OCI-LY3 (cell line): ENCODE results near the gene OVOL3.

Experiments
- H2AFZ ChIP-seq: fragments of 200-600, 300-600 bp; shearing (Covaris generic); 2 replicates; pipeline ENCODE4 v1.6.0; 2014; ENCODE audit warnings: antibody characterized with exemption, low read depth, low read length
- H3K27ac ChIP-seq: fragments of 200-600, 300-600 bp; sonication (generic); 2 replicates; pipeline ENCODE4 v1.5.1; 2014; ENCODE audit warnings: mild to moderate bottlenecking, low read length, moderate library complexity, mixed read lengths
- H3K27me3 ChIP-seq: fragments of 200-600, 300-600 bp; sonication (generic); 2 replicates; pipeline ENCODE4 v1.6.1; 2014; ENCODE audit warnings: low read depth, low read length, mixed read lengths
- H3K36me3 ChIP-seq: fragments of 200-600, 300-600 bp; sonication (generic); replicated peaks from 2 replicates; pipeline ENCODE3; 2014; ENCODE audit warnings: low read depth, low read length, mixed read lengths
- H3K4me1 ChIP-seq: fragments of 300-600, 200-600 bp; sonication (generic); 2 replicates; pipeline ENCODE4 v1.6.1; 2014; ENCODE audit warnings: low read length, mixed read lengths
- H3K4me2 ChIP-seq: fragments of 200-600, 300-600 bp; sonication (generic); 2 replicates; pipeline ENCODE4 v1.6.1; 2014; ENCODE audit warnings: low read length, mixed read lengths
- H3K4me3 ChIP-seq: fragments of 300-600, 200-600 bp; sonication (generic); 2 replicates; pipeline ENCODE4 v1.5.1; 2014; ENCODE audit warnings: antibody characterized with exemption, mild to moderate bottlenecking, low read length, moderate library complexity
- H3K79me2 ChIP-seq: fragments of 300-600, 200-600 bp; shearing (Covaris generic); 2 replicates; pipeline ENCODE4 v1.6.1; 2014; ENCODE audit warnings: mild to moderate bottlenecking, low read length, mixed read lengths
- H3K9ac ChIP-seq: fragments of 300-600, 200-600 bp; shearing (Covaris generic); 2 replicates; pipeline ENCODE4 v1.6.0; 2014; ENCODE audit warnings: mild to moderate bottlenecking, low read length, moderate library complexity
- H3K9me3 ChIP-seq: fragments of 200-600, 300-600 bp; shearing (Covaris generic); 2 replicates; pipeline ENCODE4 v1.6.1; 2014; ENCODE audit warnings: low read length, mixed read lengths; ENCODE audit not compliant: insufficient read depth
- H4K20me1 ChIP-seq: fragments of 200-600, 300-600 bp; sonication (generic); 2 replicates; pipeline ENCODE4 v1.6.1; 2016; ENCODE audit warnings: low read length, mixed read lengths; ENCODE audit not compliant: insufficient read depth
- EZH2phosphoT487 ChIP-seq: fragments of 200-600 bp; shearing (Covaris generic); IDR thresholded peaks from 2 replicates; pipeline ENCODE4 v1.6.1; 2018; ENCODE audit warnings: antibody characterized with exemption, mixed run types, low read depth
- TF ChIP-seq, protein P1 (sequence below): fragments of 200-600, 300-600 bp; sonication (generic); IDR thresholded peaks from 2 replicates; pipeline ENCODE4 v1.5.1; 2014; ENCODE audit warnings: antibody characterized with exemption, low read length, low read depth

Gene OVOL3

DNA sequence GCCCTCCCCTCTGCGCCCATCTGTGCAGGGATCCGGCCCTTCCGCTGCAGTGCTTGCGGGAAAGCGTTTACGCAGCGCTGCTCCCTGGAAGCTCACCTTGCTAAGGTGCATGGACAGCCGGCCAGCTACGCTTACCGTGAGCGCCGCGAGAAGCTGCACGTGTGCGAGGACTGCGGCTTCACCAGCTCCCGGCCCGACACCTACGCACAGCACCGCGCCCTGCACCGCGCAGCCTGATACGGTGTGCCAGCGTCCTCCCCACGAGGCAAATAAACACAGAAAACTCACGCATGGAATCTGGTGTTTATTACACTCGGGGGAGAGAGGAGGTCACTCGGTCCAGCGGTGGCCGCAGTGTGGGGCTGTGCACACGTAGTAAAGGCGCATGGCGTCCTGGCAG lies 2.5 kb downstream of the OVOL3 start:
- H4K20me1 ChIP-seq = 0 out of 2 replicates have a peak, but pooled peaks cover 3% of the 10 kb centered on the region
- H3K9ac ChIP-seq = peak overlapping the region; percentile 94; the same call in 1 of the 2 replicates
- no peaks in the 10 kb centered on the region for H3K27me3 ChIP-seq
- no peak overlapping the region for H2AFZ ChIP-seq
- no peak overlapping the region for H3K27ac ChIP-seq
- H3K4me3 ChIP-seq = peak overlapping the region; percentile 88
- TF ChIP-seq, protein P1, sequence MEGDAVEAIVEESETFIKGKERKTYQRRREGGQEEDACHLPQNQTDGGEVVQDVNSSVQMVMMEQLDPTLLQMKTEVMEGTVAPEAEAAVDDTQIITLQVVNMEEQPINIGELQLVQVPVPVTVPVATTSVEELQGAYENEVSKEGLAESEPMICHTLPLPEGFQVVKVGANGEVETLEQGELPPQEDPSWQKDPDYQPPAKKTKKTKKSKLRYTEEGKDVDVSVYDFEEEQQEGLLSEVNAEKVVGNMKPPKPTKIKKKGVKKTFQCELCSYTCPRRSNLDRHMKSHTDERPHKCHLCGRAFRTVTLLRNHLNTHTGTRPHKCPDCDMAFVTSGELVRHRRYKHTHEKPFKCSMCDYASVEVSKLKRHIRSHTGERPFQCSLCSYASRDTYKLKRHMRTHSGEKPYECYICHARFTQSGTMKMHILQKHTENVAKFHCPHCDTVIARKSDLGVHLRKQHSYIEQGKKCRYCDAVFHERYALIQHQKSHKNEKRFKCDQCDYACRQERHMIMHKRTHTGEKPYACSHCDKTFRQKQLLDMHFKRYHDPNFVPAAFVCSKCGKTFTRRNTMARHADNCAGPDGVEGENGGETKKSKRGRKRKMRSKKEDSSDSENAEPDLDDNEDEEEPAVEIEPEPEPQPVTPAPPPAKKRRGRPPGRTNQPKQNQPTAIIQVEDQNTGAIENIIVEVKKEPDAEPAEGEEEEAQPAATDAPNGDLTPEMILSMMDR = no peak
- TF ChIP-seq EZH2phosphoT487 = no peak
- no peaks in the 10 kb centered on the region for H3K9me3 ChIP-seq
- peaks cover 19% of the 10 kb centered on the region for H3K4me1 ChIP-seq
- peak overlapping the region; percentile 74 for H3K4me2 ChIP-seq
- H3K36me3 ChIP-seq = peaks cover 27% of the 10 kb centered on the region
- peaks cover 26% of the 10 kb centered on the region for H3K79me2 ChIP-seq

DNA sequence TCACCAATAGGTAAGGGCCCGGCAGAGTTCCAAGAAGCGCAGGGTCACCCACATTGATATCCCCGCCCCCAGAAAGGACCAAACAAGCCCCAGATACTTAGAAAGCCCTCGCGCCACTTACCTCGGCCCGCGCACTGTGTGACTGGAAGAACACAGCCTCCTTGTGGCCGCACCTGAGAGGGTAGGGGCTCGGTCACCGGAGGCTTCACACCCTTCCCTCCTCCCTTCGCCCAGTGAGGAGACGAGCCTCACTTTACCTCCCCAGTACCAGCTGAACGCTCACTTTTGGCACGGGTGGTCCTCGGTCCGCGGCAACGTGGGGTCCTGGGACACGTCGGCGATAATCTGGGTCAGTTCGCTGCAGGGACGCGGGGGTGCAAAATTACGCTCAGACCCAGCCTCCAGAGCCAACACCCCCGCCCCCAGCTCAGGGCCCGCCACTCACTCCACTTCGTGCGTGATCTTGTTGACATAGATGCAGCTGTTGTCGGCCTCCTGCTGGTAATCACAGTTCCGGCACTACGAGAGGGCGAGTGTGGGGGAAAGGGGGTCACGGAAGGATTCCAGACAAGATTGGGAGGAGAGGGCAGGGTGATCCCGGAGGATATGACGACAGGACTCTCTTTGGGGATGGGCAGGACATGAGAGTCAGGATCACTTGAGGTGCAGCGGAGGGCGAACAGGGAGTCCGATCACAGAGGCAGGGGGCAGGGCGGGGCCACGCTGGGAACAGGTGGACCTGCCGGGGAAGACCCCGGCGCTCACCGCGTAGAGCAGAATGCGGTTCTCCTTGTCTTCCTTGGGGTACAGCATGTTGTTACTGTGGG lies 3.2 kb downstream of the OVOL3 start:
- Histone ChIP-seq H3K4me2 (peak overlapping the region; percentile 74), H3K9me3 (no peaks in the 10 kb centered on the region), H3K9ac (peak overlapping the region; percentile 94), H3K4me1 (peaks cover 19% of the 10 kb centered on the region), H3K27ac (peak overlapping the region; percentile 77), H2AFZ (peak overlapping the region; percentile 11; the same call in 1 of the 2 replicates), H3K4me3 (peak overlapping the region; percentile 88), H3K79me2 (peaks cover 26% of the 10 kb centered on the region), H4K20me1 (0 out of 2 replicates have a peak, but pooled peaks cover 3% of the 10 kb centered on the region), H3K27me3 (no peaks in the 10 kb centered on the region), H3K36me3 (peaks cover 29% of the 10 kb centered on the region)
- TF ChIP-seq EZH2phosphoT487 = no peak
- TF ChIP-seq, protein P1 = 0 out of 2 replicates have a peak, but pooled peaks have one; percentile 3

DNA sequence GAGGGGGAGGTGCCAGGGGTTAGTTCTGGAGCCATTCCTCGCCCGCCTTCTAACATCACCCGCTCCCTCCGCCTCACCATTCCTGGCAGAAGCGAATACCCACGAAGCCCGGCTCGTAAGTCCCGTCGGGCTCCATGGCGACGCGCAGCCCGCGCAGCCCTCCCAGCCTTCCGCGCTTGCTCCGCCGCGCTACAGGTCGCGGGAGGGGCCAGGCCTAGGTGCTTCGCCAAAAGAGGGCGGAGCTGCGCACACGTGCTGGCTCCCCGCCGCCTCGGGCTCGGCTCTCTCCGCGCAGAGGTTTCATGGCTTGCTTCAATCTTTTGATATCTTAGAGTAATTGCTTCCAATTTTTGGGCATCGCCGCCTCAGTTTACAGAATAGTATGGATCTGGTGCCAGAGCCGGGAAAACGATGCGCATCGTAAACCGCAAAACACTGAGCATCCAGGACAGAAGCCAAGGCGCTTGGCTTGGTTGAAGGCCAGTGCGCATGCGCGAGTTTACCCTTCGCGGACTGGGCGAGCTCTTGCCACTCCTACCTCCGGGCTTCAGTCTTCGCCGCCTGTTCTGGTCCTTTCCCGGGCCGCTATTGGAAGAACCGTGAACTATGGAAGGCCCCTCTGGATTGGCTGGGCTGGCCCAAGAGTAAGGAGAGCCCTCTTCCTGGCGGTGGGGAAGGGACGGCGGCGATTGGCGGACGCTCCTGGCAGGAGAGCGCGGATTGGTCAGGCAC lies 3.9 kb downstream of the OVOL3 start, which contains the start of gene POLR2I:
Gene POLR2I (minus strand): TSS at position 155 of the 732 bp plus-strand sequence. CDS start 19 bp downstream, at position 136.
- TF ChIP-seq, protein P1 = no peak
- TF ChIP-seq EZH2phosphoT487 = no peak
- Histone ChIP-seq H3K79me2 (peaks cover 26% of the 10 kb centered on the region), H3K9me3 (no peaks in the 10 kb centered on the region), H3K4me1 (peaks cover 19% of the 10 kb centered on the region), H3K4me3 (peak within 1 kb of the TSS; percentile 88), H3K27me3 (no peaks in the 10 kb centered on the region), H3K27ac (peak within 1 kb of the TSS; percentile 77), H3K4me2 (peak within 1 kb of the TSS; percentile 74), H2AFZ (peak within 1 kb of the TSS; percentile 83), H4K20me1 (0 out of 2 replicates have a peak, but pooled peaks cover 3% of the 10 kb centered on the region), H3K9ac (peak within 1 kb of the TSS; percentile 94), H3K36me3 (peaks cover 32% of the 10 kb centered on the region)
